OCI-LY7 (cell line): ENCODE measurements around the gene ZBTB3.

Experiments used
- CTCF ChIP-seq: fragments of 200-600 bp; sonication (generic); conservative IDR thresholded peaks from 2 replicates; pipeline ENCODE4 v1.5.1; 2014; ENCODE audit warnings: mild to moderate bottlenecking, antibody characterized with exemption, low read length, moderate library complexity, mixed read lengths
- EZH2phosphoT487 ChIP-seq: fragments of 200-600 bp; sonication (generic); IDR thresholded peaks from 2 replicates; pipeline ENCODE4 v1.6.1; 2018; ENCODE audit warnings: low read depth, borderline replicate concordance, mild to moderate bottlenecking, mixed run types, antibody characterized with exemption, low read length, moderate library complexity, mixed read lengths

- TF ChIP-seq CTCF = peak; percentile 25; the same call in 1 of the 2 replicates
- TF ChIP-seq EZH2phosphoT487 = no peak
These were observed 35.0 kb upstream of the ZBTB3 start for GRCh38 chr11:62788991-62789390.
